Esophagus mucosa (tissue), 1 donor: ENCODE measurements around the gene DLX4. TPM values are rescaled to one million over a fixed set of nuclear protein-coding genes. Genes with fewer than 3 reads are reported as not detected.

Experiments used
- ATAC-seq: fragments of 200-7000 bp; cut with Tn5 transposase; one replicate; pipeline ENCODE4 v1.9.1; 2020
- total RNA-seq: library from RNA; stranded (reverse); gene quantifications from one replicate; pipeline ENCODE4 v1.2.4, GENCODE V29; 2023
- donor health status: DM: yes; HTN: yes; CAD: no.

The DLX4 gene
- total RNA-seq, 1 donor from 2014 or later = 0.52 TPM

GRCh38 chr17:49987681-49988441, 18.9 kb downstream of the DLX4 start:
- ATAC-seq = peak; percentile 65

- no peak for ATAC-seq
Observed at GRCh38 chr17:49989518-49989880, 20.5 kb downstream of the DLX4 start.

GRCh38 chr17:49990331-49990730, 21.3 kb downstream of the DLX4 start:
- no peak for ATAC-seq

GRCh38 chr17:49990921-49991320, 21.9 kb downstream of the DLX4 start:
- no peak for ATAC-seq

GRCh38 chr17:49991409-49991808, 22.4 kb downstream of the DLX4 start:
- no peak for ATAC-seq

GRCh38 chr17:49992191-49992932, 23.4 kb downstream of the DLX4 start:
- no peak for ATAC-seq

- ATAC-seq = no peak
Observed at GRCh38 chr17:49992933-49993422, 24.0 kb downstream of the DLX4 start.

- peak; percentile 20 for ATAC-seq
Observed at GRCh38 chr17:49993423-49994060, 24.6 kb downstream of the DLX4 start.

- ATAC-seq = peak; percentile 4
Observed at GRCh38 chr17:49994085-49995054, 25.4 kb downstream of the DLX4 start.

- ATAC-seq = peak; percentile 59
Observed at GRCh38 chr17:49995055-49995738, 26.2 kb downstream of the DLX4 start, which contains the start of gene DLX3. DLX3 (minus strand) TSS chr17:49995224; CDS start chr17:49994998, 226 bp downstream.

GRCh38 chr17:49996121-49996494, 27.1 kb downstream of the DLX4 start:
- no peak for ATAC-seq

- ATAC-seq = peak; percentile 42
Observed at GRCh38 chr17:49996495-49997300, 27.7 kb downstream of the DLX4 start.

GRCh38 chr17:49997301-49997650, 28.3 kb downstream of the DLX4 start:
- no peak for ATAC-seq

- peak; percentile 70 for ATAC-seq
Observed at GRCh38 chr17:49997773-49998703, 29.0 kb downstream of the DLX4 start.

- ATAC-seq = no peak
Observed at GRCh38 chr17:49998836-49999511, 30.0 kb downstream of the DLX4 start.

- no peak for ATAC-seq
Observed at GRCh38 chr17:50003911-50004310, 34.9 kb downstream of the DLX4 start.

GRCh38 chr17:50009282-50009681, 40.3 kb downstream of the DLX4 start:
- no peak for ATAC-seq

GRCh38 chr17:50013079-50013478, 44.1 kb downstream of the DLX4 start:
- no peak for ATAC-seq
